ENCODE results near the gene C19orf85.

Gene C19orf85

DNA sequence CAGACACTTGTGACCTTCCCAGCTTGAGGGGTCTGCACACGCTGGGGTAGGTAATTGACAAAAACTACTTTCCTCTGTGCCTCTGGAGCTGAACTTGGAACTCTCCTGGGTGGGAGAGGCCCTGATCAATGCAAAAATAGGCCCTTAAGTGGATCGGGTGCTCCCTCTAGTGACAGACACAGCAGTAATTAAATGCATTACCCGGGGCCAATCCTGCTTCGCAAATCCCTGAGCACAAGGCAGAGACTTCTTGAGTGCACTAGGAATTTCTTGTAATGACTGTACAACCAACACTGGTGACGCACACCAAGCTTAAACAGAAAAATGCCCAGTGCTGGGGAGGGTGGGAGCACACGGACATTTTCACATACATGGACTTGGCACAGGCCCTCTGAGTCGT is 46.4 kb downstream of the C19orf85 start:
- Histone ChIP-seq H3K4me3 (IDR thresholded peaks at IDR 0.05; ENCODE audit: insufficient read depth, low read depth, low read length) (no peak overlapping the region), H3K36me3 (ENCODE audit: insufficient read depth) (no peaks in the 10 kb centered on the region), H3K9ac (no peak overlapping the region), H3K4me1 (ENCODE audit: low read depth, poor library complexity, severe bottlenecking) (no peaks in the 10 kb centered on the region), H3K27me3 (ENCODE audit: insufficient read depth, low read depth) (peaks cover 64% of the 10 kb centered on the region), H3K27ac (no peak overlapping the region), H2AFZ (ENCODE audit: low read depth) (no peak overlapping the region), H4K20me1 (ENCODE audit: insufficient read depth) (no peaks in the 10 kb centered on the region), H3K4me2 (no peak overlapping the region), H3K79me2 (ENCODE audit: insufficient read depth, low read depth) (no peaks in the 10 kb centered on the region)
- TF ChIP-seq, protein P1, sequence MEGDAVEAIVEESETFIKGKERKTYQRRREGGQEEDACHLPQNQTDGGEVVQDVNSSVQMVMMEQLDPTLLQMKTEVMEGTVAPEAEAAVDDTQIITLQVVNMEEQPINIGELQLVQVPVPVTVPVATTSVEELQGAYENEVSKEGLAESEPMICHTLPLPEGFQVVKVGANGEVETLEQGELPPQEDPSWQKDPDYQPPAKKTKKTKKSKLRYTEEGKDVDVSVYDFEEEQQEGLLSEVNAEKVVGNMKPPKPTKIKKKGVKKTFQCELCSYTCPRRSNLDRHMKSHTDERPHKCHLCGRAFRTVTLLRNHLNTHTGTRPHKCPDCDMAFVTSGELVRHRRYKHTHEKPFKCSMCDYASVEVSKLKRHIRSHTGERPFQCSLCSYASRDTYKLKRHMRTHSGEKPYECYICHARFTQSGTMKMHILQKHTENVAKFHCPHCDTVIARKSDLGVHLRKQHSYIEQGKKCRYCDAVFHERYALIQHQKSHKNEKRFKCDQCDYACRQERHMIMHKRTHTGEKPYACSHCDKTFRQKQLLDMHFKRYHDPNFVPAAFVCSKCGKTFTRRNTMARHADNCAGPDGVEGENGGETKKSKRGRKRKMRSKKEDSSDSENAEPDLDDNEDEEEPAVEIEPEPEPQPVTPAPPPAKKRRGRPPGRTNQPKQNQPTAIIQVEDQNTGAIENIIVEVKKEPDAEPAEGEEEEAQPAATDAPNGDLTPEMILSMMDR (conservative IDR thresholded peaks at IDR 0.05; ENCODE audit: low read depth, low read length): peak; percentile 92
